ENCODE data around the gene NR3C2.
A peak's percentile ranks its signal among the peaks of the same experiment; 100 is the strongest.

The NR3C2 gene

DNA sequence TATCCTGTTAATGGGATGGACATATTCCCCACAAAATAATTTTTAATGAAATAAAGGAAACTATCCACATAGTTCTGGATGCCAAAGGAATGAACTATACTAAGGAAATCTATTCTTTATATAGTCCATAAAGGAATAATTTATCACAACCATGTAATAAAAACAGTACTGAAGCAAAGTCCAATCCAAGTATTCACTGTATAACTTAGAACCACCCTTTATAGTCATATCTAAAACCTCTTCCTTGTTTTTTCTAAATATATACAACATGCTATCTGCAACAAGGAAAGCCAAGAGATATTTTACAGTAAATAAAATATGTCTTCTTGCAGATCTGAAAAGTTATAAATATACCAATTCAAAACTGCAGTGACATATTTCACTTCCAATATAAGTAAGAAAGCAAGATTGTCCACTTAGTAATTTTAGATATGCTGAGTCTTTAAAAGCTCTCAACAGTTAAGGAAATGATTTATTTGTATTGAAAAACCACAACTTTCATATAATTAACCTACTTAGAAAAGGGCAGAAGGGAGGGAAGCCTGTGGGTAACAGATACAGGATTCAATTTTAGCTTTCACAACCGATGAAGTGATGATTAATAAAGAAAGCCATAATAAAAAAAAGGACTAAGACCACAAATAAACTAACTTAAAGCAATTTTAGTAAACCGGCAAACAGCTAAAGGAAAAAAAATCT is 8.0 kb downstream of the NR3C2 start:
- DNase-seq, result no peak

DNA sequence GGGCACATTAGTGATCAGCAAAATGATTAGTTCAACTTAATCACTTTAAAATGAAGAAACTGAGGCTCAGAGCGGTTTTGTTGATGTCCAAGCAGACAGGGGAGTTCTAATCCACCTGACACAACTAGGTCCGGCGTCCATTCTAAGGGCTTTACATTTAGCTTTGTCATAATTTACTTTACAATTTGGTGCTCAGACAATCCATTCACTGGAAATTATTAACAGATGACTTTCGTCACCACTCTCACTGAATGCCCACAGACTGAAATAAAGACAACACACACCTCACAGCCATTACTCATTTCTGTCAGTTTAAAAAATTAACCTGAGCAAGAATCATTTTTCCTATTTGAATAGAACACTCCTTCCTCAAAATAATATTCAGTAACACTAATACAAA is 10.8 kb downstream of the NR3C2 start:
- no peak for DNase-seq

DNA sequence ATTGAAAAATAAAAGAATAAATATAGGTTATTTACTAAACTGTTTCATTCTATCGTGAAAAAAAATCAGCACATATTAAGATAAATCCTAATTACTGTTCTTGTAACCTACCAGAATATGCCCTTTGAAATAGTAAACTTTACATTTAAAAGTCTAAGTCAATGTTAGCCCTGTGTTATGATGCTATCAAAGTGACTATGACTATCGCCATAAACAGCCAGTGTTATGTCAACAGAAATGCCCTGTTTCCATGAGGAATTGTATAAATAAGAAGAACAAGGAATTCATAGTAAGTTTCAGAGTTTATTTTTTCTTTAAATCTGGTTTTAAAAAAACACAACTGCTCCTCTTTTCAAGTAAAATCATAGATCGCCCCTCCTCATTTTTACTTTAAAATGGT is 11.4 kb downstream of the NR3C2 start:
- DNase-seq, result no peak

DNA sequence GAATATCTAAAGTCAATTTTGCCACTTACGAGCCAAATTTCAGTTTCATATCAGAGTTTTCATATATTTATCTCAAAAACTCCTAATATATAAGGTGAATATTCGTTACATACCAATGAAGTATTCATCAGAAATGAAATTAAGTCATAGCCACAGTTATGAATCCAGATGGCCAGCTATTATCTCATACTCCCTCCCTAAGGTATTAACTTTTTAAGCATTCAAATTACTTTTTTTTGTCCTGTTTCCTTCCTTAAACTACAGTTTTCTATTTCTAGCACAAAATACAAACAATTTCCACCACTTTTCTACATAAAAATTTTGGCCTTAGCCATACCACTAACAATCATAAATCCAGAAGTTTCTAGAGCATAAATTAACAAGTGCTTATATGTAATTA is 13.0 kb downstream of the NR3C2 start:
- DNase-seq, result no peak

DNA sequence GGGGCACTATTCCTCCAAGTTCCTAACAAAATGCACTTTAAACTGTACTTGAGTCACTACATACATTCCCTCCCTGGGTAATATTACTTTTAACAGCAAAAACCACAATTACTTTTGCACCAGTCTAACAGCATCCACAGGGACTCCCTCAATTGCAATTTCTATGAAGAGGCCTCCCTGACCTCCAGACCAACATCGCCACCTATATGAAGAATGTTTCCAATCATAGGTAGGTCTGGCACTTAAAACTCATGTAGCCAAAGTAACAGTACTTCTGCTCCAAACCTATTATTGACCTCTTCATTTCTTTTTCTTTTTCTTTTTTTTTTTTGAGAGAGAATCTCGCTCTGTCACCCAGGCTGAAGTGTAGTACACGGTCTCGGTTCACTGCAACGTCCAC is 15.6 kb downstream of the NR3C2 start:
- no peak for DNase-seq

DNA sequence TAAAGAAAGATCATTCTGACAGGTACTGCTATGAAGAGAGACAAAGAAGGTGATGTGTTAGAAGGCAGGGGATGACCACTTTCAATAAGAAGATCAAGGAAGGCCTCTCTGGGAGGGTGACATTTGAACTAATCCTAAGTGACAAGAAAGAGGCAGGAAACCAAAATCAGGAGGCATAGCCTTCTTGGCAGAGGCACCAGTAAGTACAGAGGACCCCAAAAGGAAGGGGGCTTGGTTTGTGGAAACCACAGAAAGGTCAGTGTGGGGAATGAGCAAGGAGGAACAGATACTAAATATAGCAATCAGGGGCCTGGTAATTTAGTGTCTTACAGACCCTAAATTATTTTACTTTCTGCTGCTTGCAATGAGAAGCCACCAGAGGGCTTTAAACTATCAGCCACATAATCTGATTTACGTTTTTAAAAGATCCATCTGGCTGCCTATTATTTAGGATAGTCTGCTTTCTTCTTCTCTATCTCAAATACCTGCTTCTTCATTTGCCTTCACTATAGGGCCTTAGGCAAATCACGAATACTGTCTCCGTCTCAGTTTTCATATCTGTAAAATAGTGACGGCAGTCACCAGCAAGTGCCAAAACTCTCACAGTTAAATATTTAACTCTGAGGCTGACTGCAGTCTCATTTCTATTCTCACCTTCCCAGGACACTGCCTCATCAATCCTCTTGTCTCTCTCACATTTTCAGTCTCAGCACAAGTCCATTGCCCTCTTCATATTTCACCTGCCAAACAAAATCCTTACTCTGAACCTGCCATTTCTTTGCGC is 16.7 kb downstream of the NR3C2 start:
- no peak for DNase-seq

DNA sequence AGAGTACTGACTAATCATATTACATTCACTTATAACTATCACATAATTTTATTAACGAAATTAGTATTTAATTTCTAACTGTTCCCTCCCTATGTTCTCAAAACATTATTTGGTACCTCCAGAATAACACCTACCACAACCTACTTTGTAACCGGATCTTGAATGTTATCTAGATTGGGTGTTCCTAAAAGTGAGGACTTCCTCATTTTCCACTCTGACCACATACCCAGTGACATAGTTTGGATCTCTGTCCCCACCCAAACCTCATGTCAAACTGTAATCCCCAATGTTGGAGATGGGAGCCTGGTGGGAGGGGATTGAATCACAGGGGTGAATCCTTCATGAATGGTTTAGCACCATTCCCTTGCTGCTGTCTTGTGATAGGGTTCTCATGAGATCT is 21.8 kb downstream of the NR3C2 start:
- DNase-seq, result no peak

DNA sequence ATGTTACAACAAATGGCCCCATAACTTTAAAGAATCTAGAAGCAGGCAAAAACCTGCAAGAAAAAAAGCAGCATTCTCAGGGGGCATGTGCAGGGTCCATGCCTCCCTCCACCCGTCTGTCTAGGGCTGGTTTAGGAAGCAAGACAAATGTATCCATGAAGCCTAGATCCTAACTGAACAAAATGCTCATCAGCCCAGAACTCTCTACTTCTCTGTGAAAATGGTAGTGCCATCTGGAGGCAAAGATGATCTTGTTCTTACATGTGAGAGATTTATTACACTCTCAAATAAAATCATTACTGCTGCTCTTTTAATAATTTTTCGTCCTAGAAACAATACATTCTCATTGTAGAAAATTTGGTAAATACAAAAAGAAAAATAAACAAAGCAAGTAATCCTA is 26.7 kb downstream of the NR3C2 start:
- no peak for DNase-seq

DNA sequence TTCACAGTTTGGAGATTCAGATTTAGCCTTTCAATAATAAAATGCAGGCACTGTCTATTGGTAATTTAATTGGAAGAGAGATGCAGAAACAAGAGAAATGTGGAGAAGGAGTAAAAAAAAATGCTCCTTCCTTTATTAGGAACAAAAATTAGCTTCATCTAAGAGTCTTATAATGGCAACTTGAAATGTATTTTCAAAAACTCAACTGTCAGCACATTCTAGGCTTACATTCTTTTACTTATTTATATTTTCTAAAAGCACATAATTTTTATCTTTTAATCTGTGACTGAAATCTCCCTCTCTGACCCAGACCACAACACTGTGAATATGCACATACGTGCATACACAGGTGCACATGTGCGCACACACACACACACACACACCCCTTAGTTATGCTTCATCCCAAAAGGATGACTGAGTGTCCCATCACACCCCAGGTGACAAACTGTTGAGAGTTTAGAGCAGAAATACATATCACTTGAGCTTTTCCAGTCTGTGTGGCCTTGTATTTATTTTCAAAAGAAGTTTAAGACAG is 29.7 kb downstream of the NR3C2 start:
- DNase-seq, result no peak

DNA sequence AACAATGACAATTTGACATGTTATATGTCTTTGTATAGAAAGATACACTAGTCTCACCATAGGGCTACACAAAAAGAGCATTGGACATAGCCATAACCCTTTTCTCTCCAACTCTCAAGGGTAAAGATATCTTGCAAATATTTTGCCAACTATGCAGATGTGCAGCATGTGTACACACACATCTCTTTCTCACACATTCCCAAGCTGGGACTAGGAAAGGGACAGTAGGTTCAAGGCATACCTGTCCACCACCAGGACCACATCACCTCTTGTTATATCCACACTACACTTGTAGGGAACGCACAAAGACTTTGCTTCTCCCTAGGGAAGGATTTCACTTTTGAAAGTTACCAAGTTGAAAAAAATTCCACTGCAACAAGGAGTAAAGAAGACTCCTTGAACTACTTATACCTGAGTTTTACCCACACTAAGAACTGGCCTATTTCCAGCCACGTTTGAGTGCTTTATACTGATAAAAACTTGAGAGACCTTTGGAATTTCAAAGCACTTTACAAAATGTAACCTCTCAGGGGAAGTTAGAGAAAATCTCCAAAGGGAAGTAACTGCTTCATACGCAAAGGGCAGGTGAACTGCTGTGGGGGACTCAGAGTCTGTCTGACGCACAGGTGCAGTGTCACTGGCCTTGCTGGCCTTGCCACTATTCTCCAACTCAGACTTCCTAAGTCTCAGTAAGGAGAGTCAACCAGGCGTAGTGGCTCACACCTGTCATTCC is 36.9 kb downstream of the NR3C2 start:
- no peak for DNase-seq

DNA sequence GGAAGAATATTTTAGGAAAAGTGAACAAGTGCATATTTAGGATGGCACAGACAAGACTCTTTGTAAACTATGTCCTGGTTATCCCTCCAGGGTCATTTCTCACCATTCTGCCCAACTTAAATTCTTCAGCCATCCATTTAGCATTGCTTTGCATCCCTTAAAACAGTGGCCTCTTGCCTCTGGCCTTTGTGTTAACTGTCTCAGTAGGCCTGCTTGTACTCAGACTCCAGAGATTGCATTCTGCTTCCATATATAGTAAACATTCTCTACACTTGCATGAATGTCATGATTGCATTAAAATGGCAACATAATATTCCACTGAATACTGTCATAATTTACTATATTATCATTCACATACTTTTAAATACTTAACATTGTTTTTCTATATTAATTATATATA is 43.2 kb downstream of the NR3C2 start:
- no peak for DNase-seq

DNA sequence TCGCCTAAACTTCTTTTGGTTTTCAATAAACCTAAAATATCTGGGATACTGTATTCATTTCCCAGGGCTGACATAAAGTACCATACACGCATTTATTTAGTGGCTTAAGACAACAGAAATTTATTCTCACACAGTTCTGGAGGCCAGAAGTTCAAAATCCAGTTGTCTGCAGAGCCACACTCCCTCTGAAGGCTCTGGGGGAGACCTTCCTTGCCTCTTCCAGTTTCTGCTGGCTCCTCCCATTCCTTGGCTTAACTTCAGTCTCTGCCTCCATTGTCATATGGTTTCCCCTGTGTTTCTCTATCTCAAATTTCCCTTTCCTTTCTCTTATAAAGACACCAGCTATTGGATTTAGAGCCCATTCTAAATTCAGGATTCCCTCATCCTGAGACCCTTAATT is 44.4 kb downstream of the NR3C2 start:
- DNase-seq, result no peak

DNA sequence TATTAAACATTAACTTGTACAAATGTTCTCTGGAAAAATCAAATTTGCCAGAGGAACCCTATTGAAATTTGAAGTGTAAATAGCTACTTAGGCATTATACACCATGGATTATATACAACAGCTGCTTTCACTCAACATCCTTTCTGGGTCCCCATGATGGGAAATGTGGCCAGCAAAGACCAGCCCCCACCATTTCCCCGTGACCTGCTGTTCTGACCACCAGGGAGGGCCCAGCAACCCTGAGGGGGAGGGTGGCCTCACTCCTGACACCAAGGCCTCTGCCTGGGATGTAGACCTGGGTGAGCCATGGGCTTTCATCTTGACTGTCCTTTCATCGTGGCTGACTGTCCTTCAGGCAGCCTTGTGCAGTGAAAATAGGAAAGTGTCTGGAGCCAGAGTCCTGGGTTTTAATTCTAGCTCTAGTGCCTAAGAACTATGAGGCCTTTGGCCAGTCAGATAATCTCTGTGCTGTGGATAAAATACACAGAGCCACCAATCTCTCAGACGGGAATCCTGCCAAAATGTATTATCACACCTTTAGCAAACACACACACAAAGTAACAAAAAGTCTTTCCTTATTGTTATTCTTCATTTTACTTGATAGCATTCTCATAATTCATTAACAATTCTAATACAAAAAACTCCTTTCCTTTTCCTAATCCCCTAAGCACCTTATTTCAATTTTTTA is 45.1 kb downstream of the NR3C2 start:
- no peak for DNase-seq

DNA sequence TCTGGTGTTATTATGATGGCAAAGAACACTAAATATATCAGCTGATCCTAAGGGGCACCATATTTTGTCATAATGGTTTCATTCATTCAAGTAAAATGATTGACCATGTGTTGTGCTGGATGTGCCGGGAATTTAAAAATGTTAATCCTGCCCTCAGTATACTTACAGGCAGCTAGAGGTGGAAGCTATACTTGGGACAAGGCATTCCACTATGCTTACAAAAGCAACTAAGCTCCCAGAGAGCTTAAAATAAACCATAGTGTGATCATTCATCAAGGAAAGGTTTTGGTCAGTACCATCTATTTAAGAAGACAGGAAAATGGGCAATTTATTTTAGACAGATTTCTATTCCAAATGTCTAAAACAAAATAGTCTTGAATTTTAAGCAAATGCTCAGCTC is 46.4 kb downstream of the NR3C2 start:
- no peak for DNase-seq

DNA sequence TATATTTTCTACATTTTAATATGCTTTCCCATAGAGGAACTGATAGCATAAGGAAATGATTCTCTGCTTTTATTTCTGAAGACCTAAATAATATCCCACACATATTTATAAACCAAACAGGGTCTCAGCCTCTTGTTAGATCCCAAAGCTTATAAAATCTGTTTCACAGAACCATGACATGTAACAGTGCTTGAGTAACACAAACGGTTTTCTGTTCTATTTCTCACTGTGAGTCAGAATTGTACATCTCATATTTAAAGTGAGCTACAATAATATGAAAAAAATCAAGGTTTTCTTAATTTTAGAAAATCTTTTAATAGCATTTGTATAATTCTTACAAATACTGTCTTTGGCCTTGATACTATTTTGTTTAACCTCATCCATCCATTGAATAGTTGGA is 51.2 kb downstream of the NR3C2 start:
- DNase-seq, result no peak

DNA sequence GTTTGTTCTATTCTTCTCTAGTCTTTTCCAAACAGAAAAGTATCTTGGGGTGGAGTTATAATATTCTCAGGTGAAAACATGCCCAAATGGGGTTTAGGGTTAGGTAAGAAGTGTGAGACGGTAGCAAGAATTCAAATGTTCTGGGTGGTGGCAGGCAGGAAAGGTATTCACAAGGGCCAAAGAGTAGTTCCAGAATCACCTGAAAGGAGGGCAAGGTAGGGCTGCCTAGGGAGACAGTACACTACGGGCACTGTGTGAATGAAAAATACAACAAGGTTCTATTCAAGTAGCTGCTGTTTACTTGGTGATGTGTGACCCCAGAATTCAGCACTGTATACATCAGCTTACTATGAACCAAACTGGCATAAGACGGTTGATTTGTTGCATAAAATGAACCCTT is 51.9 kb downstream of the NR3C2 start:
- no peak for DNase-seq

DNA sequence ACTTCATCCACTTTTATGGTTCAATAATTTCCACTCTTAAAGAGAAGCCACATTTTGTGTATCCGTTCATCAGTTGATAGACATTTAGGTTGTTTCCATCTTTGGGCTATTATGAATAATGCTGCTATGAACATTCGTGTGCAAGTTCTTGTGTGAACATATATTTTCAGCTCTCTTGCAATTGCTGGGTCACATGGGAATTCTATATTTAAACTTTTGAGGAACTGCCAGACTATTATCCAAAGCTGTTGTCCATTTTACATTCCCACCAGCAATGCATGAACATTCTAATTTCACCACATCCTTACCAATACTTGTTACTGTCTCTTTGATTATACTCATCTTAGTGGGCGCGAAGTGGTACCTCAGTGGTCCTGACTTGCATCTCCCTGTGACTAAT is 61.9 kb downstream of the NR3C2 start:
- DNase-seq, result no peak

DNA sequence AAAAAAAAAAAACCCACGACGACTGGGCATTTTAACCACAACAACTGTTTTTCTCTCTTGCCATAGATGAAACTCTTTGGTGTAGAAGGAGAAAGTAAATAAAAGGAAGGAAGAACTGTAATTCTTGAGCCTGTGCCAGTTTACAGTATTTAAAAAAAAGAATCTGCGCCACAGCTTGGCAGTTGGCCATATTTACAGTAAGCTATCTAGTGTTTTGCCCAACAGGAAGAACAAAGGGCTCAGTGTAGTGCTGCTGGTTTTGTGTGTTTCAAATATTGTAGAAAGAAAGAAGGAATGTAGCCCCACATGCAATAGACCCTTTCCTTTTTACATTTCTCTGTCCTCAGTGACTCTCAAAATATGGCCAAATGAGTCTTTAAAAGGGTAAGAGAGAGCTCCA is 66.1 kb downstream of the NR3C2 start:
- DNase-seq, result peak; percentile 23

DNA sequence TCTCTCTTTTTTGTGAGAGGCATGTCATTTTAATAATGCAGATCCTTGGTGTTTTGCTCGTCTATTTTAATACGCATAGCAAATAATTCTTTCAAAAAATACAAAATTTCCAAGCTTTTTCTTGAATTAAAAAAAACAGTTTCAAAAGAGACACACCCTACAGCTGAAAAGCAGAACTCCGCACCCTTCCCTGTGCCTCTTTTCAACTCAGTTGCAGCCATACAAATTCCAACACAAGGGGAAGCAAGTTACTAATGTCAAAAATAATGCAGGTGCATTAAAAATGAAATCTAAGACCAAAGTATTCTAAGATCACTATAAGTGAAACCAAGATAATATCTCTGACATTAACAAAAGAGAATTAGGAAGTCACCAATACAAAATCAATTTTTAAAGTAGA is 66.6 kb downstream of the NR3C2 start:
- no peak for DNase-seq

DNA sequence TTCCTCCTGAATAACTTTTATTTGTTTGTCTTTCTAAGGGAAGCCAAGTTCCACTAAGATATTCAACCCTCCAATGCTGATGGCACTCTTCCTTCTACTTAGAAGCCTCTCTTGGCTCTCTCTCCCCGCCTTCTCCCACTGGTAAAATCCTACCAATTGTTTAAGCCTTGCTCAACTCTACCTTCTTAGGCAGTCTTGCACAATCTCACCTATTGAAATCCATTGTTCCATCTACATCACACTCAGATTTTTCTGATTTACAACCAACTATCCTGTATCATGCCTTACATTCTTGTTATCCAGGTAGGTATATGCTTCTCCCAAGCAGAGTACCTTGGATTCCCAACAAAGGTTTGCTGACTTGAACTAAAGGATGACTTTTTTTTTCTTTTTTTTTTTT is 69.1 kb downstream of the NR3C2 start:
- no peak for DNase-seq

DNA sequence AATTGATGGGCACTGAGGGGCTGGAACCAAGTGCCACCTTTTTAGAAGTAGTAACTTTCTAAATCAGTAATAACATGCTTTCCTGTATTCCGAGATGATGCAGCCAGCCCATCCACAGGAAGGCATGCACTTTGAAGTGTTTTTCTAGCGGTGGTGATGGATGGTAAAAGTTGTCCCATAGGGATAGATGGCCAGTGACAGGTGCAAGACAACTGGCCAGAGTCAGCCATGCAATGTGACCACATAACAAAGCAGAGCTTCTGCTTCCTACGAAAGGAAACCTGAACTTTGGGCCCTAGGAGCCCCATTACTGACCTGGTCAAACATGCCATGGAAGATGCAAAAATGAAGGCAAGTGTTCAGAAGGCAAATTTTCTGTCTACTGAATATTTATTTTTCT is 72.3 kb downstream of the NR3C2 start:
- no peak for DNase-seq

DNA sequence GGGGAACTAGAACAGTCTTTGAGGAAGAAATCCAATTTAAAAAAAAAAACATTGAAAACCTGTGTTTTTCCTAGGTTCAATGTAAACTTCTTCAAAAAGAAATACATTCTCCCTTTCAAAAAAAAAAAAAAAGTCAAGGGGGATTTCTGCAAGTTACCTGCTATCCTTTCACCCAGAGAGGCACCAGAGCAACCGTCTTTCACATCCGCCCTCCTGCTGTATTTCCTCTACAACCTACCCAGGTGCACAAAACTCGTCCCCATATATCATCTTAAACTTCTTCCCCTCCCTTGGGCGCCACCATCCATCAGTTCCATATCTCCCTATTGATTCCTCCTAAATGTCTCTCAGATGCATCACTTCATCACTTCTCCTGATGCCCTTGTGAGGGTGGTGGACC is 74.5 kb downstream of the NR3C2 start:
- no peak for DNase-seq

DNA sequence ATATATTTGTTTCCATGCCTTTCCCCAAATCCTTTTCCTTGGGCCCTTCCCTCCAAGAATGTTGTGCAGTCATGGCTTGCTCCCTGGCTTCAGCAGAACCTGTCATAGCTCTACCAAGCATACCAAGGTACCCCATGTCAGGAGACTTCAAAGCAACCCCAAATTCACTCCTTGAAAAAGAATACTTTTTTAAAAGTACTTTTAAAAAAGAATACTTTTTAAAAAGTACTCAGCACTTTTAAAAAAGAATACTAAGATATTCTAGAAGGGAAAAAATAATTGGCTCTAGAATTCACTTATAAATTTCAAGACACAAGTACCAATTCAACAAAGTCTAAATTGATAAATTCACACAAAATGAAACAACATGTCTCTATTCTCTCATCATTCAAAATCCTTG is 76.0 kb downstream of the NR3C2 start:
- DNase-seq, result no peak

Data from DMS153 (cell line).